Mesothelial cell of epicardium (in vitro differentiated cells): ENCODE measurements around the gene FHIT. TPM values are rescaled to one million over a fixed set of nuclear protein-coding genes. Genes with fewer than 3 reads are reported as not detected.

Experiments
- DNase-seq, 2 experiments: peaks; one replicate each; pipeline ENCODE4 v3.0.0; 2021; ENCODE audit warnings: low spot score in 2 of 2; ENCODE audit not compliant: unreplicated experiment in 2 of 2
- H3K27ac Mint-ChIP-seq: 2 replicates; pipeline ENCODE4 v1.8.0; 2021; ENCODE audit warnings: mixed read lengths
- H3K27me3 Mint-ChIP-seq: 2 replicates; pipeline ENCODE4 v1.8.0; 2021; ENCODE audit warnings: low read depth, mixed read lengths
- H3K36me3 Mint-ChIP-seq: 2 replicates; pipeline ENCODE4 v1.8.0; 2021; ENCODE audit warnings: mixed read lengths
- H3K4me1 Mint-ChIP-seq: 2 replicates; pipeline ENCODE4 v1.8.0; 2021; ENCODE audit warnings: mixed read lengths
- H3K4me3 Mint-ChIP-seq: 2 replicates; pipeline ENCODE4 v1.8.0; 2021; ENCODE audit warnings: mild to moderate bottlenecking, moderate library complexity, mixed read lengths
- H3K9me3 Mint-ChIP-seq: 2 replicates; pipeline ENCODE4 v1.8.0; 2021; ENCODE audit warnings: mixed read lengths
- CTCF ChIP-seq: fragments of 200-600 bp; sonication (generic); IDR thresholded peaks from one replicate; pipeline ENCODE4 v1.5.0; 2021; ENCODE audit warnings: antibody characterized with exemption; ENCODE audit not compliant: unreplicated experiment
- total RNA-seq: library from RNA; stranded (reverse); gene quantifications from 3 replicates; pipeline ENCODE4 v1.2.1, GENCODE V29; 2021

Gene FHIT
- 10.7 to 18.3 TPM (median 12.0 TPM) in 3 replicates for total RNA-seq

GRCh38 chr3:61251174-61251972 lies at the start of gene FHIT:
TSS of gene FHIT (minus strand) at chr3:61251452.
- no peak for TF ChIP-seq CTCF
- H3K36me3 Mint-ChIP-seq: no peaks in the 10 kb centered on the region
- peaks cover 20% of the 10 kb centered on the region for H3K4me1 Mint-ChIP-seq
- H3K9me3 Mint-ChIP-seq: no peaks in the 10 kb centered on the region
- peak within 1 kb of the TSS; percentile 73 for H3K4me3 Mint-ChIP-seq
- H3K27me3 Mint-ChIP-seq: no peaks in the 10 kb centered on the region
- peak; percentile 83 to 91 for DNase-seq
- H3K27ac Mint-ChIP-seq: peak within 1 kb of the TSS; percentile 65

GRCh38 chr3:61300786-61301185 lies 49.5 kb upstream of the FHIT start:
- H3K9me3 Mint-ChIP-seq: no peaks in the 10 kb centered on the region
- no peak overlapping the region for H3K4me3 Mint-ChIP-seq
- no peak overlapping the region for H3K27ac Mint-ChIP-seq
- no peaks in the 10 kb centered on the region for H3K4me1 Mint-ChIP-seq
- peaks cover 26% of the 10 kb centered on the region for H3K27me3 Mint-ChIP-seq
- no peak for DNase-seq
- no peak for TF ChIP-seq CTCF
- H3K36me3 Mint-ChIP-seq: no peaks in the 10 kb centered on the region

- H3K27ac Mint-ChIP-seq: no peak overlapping the region
- peaks cover 23% of the 10 kb centered on the region for H3K27me3 Mint-ChIP-seq
- TF ChIP-seq CTCF: no peak
- DNase-seq: no peak
- no peaks in the 10 kb centered on the region for H3K36me3 Mint-ChIP-seq
- no peaks in the 10 kb centered on the region for H3K4me1 Mint-ChIP-seq
- H3K9me3 Mint-ChIP-seq: no peaks in the 10 kb centered on the region
- H3K4me3 Mint-ChIP-seq: no peak overlapping the region
These were observed 48.7 kb upstream of the FHIT start for GRCh38 chr3:61300006-61300380.

- no peaks in the 10 kb centered on the region for H3K9me3 Mint-ChIP-seq
- peaks cover 18% of the 10 kb centered on the region for H3K27me3 Mint-ChIP-seq
- H3K4me1 Mint-ChIP-seq: no peaks in the 10 kb centered on the region
- no peak for DNase-seq
- no peak overlapping the region for H3K4me3 Mint-ChIP-seq
- H3K36me3 Mint-ChIP-seq: no peaks in the 10 kb centered on the region
- no peak for TF ChIP-seq CTCF
- no peak overlapping the region for H3K27ac Mint-ChIP-seq
These were observed 48.2 kb upstream of the FHIT start for GRCh38 chr3:61299343-61300005.

GRCh38 chr3:61297821-61298220 lies 46.6 kb upstream of the FHIT start:
- TF ChIP-seq CTCF: no peak
- Mint-ChIP-seq H3K27me3 (peaks cover 4% of the 10 kb centered on the region), H3K27ac (no peak overlapping the region), H3K9me3 (no peaks in the 10 kb centered on the region), H3K4me3 (no peak overlapping the region), H3K36me3 (no peaks in the 10 kb centered on the region), H3K4me1 (no peaks in the 10 kb centered on the region)
- no peak for DNase-seq
